Retina (tissue), 1 donor: ENCODE results near the gene RSBN1L.

Experiments
- DNase-seq: peaks from one replicate; pipeline ENCODE4 v3.0.0-alpha.2; 2016

Gene RSBN1L

GRCh38 chr7:77811516-77812289 is 115.4 kb downstream of the RSBN1L start:
- no peak for DNase-seq

DNA sequence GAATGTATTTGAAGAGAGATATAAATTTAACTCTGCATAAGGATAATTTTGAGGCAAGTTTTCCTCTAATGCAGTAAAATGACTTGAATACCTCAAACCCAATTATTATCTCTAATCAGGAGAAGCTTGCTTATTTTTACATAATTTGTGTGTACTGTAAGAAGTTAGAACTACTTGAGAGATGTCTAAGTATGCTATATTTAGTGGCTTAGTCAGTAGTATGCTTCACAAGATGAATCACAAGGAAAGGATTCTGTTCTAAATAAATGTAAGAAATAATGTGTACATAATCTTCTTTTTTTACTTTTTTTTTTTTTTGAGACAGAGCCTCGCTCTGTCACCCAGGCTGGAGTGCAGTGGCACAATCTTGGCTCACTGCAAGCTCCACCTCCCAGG is 116.0 kb downstream of the RSBN1L start:
- DNase-seq, result no peak

GRCh38 chr7:77813180-77813579 is 116.9 kb downstream of the RSBN1L start:
- DNase-seq, result no peak

- no peak for DNase-seq
These were observed 122.8 kb downstream of the RSBN1L start for GRCh38 chr7:77819021-77819420.

GRCh38 chr7:77820967-77821366 is 124.7 kb downstream of the RSBN1L start:
- no peak for DNase-seq

DNA sequence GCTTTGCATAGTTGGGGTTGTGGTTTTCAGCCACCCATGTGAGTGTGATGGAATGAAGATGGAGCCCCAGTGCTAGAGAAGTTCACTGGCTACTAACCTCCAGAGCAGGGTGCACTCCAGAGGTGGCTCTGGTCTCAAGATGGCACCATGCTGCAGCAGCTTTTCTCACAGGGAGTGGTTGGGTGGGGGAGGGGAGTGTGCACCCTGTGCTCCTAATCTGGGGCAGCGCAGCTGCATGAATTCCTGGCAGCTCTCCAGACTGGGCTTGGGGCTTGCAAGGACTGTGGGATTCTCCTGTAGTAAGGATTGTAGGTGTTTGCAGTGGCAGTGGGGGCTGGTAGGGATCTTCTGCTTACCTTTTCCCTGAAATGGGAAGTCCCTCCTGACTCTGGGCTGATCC is 126.0 kb downstream of the RSBN1L start:
- no peak for DNase-seq

- DNase-seq, result no peak
These were observed 127.5 kb downstream of the RSBN1L start for GRCh38 chr7:77823787-77824186.

- DNase-seq, result no peak
These were observed 128.4 kb downstream of the RSBN1L start for GRCh38 chr7:77824636-77825035.

- DNase-seq, result no peak
These were observed 128.9 kb downstream of the RSBN1L start for GRCh38 chr7:77825131-77825530.

DNA sequence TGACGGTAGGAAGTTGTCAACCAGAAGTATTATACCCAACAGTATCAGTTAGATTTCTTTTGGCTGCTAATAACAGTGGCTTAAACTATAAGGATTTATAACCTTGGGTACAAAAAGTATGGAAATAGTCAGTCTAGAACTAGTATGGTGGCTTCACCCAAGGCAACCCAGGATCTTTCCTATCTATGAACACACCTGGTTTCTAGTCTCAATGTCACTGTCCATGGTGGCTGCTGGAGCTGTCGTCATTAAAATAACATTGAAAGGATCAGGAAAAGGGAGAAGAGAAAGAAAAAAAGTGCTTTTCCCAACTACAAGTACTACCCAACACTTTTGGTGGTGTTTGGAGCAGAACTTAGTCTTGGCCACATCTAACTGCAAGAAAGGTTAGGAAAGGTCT is 130.0 kb downstream of the RSBN1L start:
- no peak for DNase-seq

DNA sequence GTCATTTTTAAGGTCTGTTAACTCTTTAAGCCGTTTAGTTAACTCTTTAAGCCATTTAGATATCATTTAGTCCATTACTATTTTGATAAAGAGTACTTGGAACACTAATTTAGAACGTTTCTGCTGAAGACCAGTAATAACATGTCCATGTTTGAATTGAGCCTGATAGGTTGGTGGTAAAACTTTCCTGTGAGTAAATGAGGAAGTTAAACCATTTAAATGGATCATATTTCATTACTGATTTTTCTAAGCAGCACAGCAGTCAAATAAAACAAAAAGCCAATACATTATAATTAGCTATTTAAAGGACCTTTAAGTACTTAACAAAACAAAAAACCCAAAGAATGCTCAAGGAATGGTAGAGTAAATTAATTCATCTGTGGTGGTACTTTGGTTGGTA is 131.7 kb downstream of the RSBN1L start:
- DNase-seq, result no peak

- DNase-seq, result peak; percentile 4
These were observed 134.5 kb downstream of the RSBN1L start for GRCh38 chr7:77830649-77831355.

- DNase-seq, result no peak
These were observed 135.2 kb downstream of the RSBN1L start for GRCh38 chr7:77831481-77831880.

DNA sequence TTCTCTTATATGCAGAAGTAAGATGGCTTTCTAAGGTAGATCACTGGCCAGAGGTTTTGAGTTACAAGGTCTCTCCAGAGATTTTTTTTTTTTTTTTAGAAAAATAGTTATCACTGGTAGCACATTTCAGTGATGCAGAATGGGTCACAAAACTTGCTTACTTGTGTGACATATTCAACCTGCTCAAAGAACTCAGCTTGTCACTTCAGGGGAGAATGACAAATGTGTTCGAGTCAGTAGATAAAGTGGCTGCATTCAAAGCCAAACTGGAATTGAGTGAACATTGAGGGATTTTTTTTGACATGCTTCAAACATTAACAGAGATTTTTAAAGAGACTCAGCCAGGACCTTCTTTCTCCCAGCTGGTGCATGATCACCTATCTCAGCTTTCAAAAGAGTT is 135.7 kb downstream of the RSBN1L start:
- DNase-seq, result no peak
